B cell (primary cell): Measurements from ENCODE around the gene ARHGAP15.

Source experiments
- EZH2 ChIP-seq: IDR thresholded peaks from 2 replicates; pipeline ENCODE4 v1.6.1; 2012; ENCODE audit warnings: borderline replicate concordance, low read depth, mild to moderate bottlenecking, moderate library complexity, low read length; ENCODE audit not compliant: insufficient read depth, poor library complexity, severe bottlenecking
- TF ChIP-seq, protein P1 (sequence below): fragments of 200-600 bp; IDR thresholded peaks from one replicate; pipeline ENCODE4 v1.8.0; 2022; ENCODE audit warnings: antibody characterized with exemption, mild to moderate bottlenecking

DNA sequence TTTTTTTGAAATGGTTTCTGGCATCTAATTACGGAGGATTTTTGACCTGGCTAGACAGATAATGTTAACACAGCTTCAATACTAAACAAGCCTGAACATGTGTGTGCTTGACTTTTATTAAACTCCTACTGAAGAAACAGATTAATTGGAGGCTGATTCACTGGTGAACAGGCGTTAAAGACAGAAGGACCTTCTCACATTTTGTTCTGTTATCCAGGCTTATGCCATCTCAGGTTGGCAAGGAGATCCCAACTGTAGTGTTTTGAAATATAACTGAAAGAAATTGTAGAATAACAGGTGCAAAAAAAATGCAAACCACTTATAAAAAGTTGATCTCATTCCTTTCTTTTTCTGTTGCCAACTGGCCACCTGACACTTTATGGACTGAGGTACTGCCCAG is 269.6 kb downstream of the ARHGAP15 start:
- TF ChIP-seq, protein P1, sequence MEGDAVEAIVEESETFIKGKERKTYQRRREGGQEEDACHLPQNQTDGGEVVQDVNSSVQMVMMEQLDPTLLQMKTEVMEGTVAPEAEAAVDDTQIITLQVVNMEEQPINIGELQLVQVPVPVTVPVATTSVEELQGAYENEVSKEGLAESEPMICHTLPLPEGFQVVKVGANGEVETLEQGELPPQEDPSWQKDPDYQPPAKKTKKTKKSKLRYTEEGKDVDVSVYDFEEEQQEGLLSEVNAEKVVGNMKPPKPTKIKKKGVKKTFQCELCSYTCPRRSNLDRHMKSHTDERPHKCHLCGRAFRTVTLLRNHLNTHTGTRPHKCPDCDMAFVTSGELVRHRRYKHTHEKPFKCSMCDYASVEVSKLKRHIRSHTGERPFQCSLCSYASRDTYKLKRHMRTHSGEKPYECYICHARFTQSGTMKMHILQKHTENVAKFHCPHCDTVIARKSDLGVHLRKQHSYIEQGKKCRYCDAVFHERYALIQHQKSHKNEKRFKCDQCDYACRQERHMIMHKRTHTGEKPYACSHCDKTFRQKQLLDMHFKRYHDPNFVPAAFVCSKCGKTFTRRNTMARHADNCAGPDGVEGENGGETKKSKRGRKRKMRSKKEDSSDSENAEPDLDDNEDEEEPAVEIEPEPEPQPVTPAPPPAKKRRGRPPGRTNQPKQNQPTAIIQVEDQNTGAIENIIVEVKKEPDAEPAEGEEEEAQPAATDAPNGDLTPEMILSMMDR, result no peak
- no peak for TF ChIP-seq EZH2
